ENCODE measurements around the gene SCN1B.
"Not testable (repeated sequence)": the region's sequence is repeated elsewhere in the genome, so short reads cannot be mapped to it uniquely, and the experiment has no call there.

The SCN1B gene

DNA sequence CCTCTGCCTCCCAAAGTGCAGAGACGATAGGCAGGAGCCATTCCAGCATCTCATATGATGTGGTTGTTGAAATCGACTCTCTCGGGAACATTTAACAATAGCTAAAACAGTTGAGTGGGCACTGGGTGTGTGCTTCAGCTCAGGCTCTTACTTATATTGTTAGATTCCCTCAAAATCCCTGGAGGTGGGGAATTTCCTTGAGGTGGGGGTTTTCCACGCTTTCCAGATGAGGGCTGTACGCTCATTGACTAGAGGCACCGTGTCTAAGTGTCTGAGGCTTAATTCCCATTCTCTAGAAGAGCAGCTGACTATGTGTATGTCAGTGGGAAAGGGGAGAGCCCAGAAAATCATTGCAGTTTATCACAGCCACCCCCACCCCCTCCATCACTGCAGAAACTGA is 41.0 kb upstream of the SCN1B start:
- no peak overlapping the region for H3K4me3 ChIP-seq (ENCODE audit: control insufficient read depth, low read depth, low read length)
- DNase-seq (ENCODE audit: low read depth) = no peak
- TF ChIP-seq, protein P1, sequence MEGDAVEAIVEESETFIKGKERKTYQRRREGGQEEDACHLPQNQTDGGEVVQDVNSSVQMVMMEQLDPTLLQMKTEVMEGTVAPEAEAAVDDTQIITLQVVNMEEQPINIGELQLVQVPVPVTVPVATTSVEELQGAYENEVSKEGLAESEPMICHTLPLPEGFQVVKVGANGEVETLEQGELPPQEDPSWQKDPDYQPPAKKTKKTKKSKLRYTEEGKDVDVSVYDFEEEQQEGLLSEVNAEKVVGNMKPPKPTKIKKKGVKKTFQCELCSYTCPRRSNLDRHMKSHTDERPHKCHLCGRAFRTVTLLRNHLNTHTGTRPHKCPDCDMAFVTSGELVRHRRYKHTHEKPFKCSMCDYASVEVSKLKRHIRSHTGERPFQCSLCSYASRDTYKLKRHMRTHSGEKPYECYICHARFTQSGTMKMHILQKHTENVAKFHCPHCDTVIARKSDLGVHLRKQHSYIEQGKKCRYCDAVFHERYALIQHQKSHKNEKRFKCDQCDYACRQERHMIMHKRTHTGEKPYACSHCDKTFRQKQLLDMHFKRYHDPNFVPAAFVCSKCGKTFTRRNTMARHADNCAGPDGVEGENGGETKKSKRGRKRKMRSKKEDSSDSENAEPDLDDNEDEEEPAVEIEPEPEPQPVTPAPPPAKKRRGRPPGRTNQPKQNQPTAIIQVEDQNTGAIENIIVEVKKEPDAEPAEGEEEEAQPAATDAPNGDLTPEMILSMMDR (conservative IDR thresholded peaks at IDR 0.05; ENCODE audit: control insufficient read depth, insufficient read depth, low read depth, low read length) = no peak

GRCh38 chr19:34990578-34991192 is 39.6 kb upstream of the SCN1B start:
- no peak for DNase-seq (ENCODE audit: low read depth)
- H3K4me3 ChIP-seq (ENCODE audit: control insufficient read depth, low read depth, low read length) = no peak overlapping the region

DNA sequence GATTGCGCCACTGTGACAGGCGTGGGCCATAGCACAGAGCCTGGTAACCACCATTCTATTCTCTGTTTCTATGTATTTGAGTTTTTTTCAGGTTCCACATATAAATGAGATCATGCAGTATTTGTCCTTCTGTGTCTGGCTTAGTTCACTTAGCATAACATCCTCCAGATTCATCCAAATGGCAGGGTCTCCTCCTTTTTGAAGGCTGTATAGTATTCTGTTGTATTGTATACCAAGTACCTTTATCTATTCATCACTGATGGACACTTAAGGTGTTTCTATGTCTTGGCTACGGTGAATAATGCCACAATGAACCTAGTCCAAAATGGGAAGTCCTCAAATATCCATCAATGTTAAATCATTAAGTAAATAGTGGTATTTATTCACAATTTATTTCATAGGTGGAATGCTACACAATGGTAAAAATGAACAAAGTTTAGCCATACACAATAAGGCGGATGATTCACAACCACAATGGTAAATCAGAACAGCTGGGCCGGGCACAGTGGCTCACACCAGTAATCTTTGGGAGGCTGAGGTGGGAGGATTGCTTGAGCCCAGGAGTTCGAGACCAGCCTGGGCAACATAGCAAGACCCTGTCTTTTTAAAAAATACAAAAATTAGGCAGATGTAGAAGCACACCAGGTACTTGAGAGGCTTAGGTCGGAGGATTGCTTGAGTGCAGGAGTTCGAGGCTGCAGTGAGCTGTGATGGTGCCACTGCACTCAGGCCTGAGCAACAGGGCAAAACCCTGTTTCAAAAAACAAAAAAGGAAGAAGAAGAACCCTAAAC is 38.5 kb upstream of the SCN1B start:
- TF ChIP-seq, protein P1 (conservative IDR thresholded peaks at IDR 0.05; ENCODE audit: control insufficient read depth, insufficient read depth, low read depth, low read length) = no peak
- no peak overlapping the region for H3K4me3 ChIP-seq (ENCODE audit: control insufficient read depth, low read depth, low read length)
- no peak for DNase-seq (ENCODE audit: low read depth)

More at GRCh38 chr19:34990578-34991192, 39.6 kb upstream of the SCN1B start:
- TF ChIP-seq, protein P1 (conservative IDR thresholded peaks at IDR 0.05; ENCODE audit: control insufficient read depth, insufficient read depth, low read depth, low read length) = no peak

GRCh38 chr19:34992582-34992981 is 37.7 kb upstream of the SCN1B start:
- not testable (repeated sequence) for H3K4me3 ChIP-seq (ENCODE audit: control insufficient read depth, low read depth, low read length); DNase-seq (ENCODE audit: low read depth)

DNA sequence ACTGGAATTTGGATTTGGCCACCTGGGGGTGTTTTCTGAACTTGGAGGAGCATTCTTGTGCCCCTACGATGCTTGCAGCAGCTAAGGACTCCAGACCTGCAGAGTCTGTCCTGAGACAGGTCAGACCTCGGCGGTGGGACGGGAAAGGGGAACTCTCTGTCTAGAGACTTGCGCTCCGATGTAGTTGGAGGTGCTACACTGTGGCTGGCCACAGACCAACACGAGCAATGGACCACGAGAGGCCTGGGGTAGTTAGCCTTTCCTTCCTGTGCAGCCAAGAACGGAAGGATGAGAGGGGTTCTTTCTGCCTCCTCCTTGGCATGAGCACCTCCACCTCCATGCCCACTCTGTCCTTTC is 36.0 kb upstream of the SCN1B start:
- no peak overlapping the region for H3K4me3 ChIP-seq (ENCODE audit: control insufficient read depth, low read depth, low read length)
- TF ChIP-seq, protein P1 (conservative IDR thresholded peaks at IDR 0.05; ENCODE audit: control insufficient read depth, insufficient read depth, low read depth, low read length) = no peak
- DNase-seq (ENCODE audit: low read depth) = no peak

GRCh38 chr19:34994643-34995541 is 35.4 kb upstream of the SCN1B start:
- DNase-seq (ENCODE audit: low read depth) = no peak
- TF ChIP-seq, protein P1 (conservative IDR thresholded peaks at IDR 0.05; ENCODE audit: control insufficient read depth, insufficient read depth, low read depth, low read length) = no peak
- no peak overlapping the region for H3K4me3 ChIP-seq (ENCODE audit: control insufficient read depth, low read depth, low read length)

DNA sequence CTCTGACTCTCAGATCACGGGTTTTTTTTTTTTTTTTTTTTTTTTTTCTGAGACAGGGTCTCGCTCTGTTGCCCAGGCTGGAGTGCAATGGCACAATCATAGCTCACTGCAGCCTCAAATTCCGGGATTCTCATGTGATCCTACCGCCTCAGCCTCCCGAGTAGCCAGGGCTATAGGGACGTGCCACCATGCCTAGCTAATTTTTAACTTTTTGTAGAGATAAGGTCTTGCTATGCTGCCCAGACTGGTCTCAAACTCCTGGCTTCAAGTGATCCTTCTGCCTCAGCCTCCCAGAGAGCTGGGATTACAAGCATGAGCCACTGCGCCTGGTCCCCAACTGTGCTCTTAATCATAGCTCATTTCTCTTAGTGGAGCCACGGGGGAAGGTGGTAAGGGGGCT is 34.7 kb upstream of the SCN1B start:
- no peak for DNase-seq (ENCODE audit: low read depth)
- H3K4me3 ChIP-seq (ENCODE audit: control insufficient read depth, low read depth, low read length) = no peak overlapping the region
- TF ChIP-seq, protein P1 (conservative IDR thresholded peaks at IDR 0.05; ENCODE audit: control insufficient read depth, insufficient read depth, low read depth, low read length) = no peak
